Measurements from ENCODE around the gene PLA2G1B.

Gene PLA2G1B

DNA sequence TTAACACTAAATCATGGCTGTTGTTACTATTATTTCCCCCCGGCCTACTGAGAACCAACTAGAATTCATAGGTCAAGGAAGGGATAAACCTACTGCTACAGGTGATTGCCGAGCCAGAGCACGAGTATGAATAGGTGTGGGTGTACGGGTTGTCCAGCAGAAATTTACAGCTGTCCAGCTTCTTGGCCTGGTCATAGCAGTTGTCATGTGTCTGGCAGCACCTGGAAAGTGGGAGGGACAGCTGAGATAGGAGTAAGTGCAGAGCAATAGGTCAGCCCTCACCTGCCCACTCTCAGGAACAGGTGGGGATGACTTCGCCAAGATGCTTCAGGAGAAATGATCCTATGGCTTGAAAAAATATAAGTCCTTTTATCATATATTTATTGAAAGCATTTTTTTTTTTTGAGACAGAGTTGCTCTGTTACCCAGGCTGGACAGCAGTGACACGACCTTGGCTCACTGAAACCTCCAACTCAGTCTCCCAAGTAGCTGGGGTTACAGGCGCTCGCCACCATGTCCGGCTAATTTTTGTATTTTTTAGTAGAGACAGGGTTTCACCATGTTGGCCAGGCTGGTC, 2.6 kb downstream of the PLA2G1B start:
- no peak for DNase-seq (ENCODE audit: low read depth, low spot score)

DNA sequence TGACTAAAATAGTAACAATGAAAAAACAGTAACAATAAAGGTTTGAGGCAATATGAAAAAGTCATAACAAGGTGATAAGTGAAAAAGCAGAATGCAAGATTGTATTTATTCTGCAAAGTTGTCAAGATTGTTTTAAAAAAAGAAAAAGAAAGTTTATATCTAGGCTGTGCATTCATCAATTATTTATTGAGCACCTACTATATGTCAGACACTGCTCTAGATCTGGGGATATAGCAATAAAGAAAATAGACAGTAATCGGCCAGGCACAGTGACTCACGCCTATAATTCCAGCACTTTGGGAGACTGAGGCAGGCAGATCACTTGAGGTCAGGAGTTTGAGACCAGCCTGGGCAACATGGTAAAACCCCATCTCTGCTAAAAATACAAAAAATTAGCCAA, 3.8 kb downstream of the PLA2G1B start:
- DNase-seq (ENCODE audit: low read depth, low spot score) = no peak

DNA sequence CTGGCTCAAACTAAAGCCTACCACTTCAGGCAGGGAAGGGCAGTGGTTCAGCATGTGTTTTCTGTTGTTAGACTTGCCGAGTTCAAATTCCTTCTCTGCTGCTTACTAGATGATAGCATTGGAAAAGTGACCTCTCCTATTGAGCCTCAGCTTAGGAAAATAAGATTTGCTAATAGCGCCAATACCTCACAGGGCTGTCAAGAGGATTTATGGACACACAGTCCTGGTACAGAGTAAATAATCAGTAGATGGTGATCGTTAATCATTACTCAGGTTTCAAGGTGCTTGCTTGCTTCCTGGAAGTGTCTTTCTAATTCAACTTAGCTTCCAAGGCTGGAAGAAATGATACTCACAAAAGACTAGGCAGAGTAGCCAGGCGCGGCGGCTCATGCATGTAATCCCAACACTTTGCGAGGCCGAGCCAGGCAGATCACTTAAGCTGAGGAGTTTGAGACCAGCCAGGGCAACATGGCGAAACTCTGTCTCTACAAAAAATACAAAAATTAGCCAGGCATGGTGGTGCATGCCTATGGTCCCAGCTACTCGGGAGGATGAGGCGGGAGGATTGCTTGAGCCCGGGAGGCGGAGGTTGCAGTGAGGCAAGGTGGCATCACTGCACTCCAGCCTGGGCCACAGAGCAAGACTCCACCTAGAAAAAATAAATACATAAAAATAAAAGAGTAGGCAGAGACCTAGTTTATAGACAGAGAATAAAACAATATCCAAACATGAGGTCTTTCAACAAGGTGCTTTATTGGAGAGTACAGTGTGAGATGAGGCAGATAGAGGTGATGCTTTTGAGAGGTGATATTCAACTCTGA, 6.0 kb downstream of the PLA2G1B start:
- no peak for DNase-seq (ENCODE audit: low read depth, low spot score)

DNA sequence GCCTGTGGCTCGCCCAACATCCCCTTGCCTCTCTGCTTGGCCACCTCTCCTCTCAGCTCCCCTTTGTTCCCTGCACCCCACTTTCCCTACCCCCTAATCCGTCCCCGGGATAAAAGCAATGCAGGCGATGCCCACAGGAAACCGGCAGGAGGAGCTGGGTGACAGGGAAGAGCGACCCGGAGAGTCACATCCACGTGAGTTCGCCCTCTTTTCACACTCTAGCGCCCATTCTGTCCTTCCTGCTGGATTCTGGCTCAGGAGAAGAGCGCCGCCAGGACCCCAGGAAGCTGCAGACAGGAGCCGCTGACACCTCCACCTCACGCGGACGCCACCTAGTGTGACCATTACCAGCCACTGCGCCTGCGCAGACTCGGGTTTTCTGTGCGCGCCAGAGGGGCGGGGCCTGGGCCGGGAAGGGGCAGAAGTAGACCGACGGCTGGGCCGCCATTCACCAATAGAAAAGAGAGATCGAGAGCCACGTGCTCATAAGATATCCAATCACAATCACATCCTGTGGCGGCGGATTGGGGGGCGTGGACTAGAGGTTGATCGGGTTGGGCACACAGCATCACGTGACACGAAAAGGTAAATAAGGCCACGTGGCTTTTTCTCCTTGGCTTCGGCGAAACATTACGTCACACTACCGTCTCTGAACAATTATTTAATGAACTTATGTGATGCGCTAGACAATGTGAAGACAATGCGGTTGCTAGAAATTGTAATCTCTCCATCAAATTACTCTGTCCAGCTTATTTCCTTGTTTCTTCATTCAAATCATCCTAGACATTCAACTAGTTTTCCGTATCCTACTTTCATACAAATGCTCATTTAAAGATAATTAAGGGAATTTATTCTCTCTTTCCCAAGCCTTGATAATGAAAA, 10.1 kb downstream of the PLA2G1B start:
- peak; percentile 97 for DNase-seq (ENCODE audit: low read depth, low spot score)

DNA sequence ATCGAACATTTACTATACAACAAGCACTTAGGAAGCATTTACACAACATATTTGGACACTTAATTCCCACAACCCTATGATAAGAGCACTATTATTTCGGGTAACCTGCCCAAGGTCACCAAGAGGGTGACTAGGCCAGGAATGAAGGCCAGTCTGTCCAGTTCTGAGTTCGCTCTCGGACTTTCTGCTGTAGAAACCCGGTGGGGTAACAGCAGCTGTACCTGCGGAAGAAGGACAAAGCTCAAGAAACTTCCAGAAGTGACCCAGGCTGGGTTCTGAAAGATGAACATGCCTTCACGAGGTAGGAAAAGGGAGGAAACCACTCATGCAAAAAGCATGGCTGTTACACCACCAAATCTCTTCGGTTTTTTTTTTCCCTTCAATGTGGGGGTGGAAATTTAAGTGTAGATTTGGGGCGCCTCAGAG, 10.8 kb downstream of the PLA2G1B start:
- DNase-seq (ENCODE audit: low read depth, low spot score) = no peak

DNA sequence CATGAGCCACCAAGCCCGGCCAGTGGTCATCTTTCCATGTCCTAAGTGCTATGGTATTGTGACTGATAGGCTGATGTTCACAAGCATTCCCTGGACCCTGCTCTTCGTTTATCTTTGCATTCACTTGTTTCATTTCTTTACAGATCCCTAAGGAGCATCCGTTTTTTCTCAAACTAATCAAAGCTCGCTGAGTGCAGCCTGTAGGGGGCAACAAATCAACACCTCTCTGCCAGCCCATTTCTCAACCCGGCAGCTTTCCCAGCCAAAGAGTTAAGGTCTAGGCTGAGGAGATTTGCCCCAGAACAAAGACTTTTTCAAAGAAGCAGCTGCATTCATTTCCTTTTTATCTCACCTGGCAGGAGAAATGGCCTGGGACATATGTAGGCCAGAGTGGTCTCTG, 13.4 kb downstream of the PLA2G1B start:
- no peak for DNase-seq (ENCODE audit: low read depth, low spot score)

DNA sequence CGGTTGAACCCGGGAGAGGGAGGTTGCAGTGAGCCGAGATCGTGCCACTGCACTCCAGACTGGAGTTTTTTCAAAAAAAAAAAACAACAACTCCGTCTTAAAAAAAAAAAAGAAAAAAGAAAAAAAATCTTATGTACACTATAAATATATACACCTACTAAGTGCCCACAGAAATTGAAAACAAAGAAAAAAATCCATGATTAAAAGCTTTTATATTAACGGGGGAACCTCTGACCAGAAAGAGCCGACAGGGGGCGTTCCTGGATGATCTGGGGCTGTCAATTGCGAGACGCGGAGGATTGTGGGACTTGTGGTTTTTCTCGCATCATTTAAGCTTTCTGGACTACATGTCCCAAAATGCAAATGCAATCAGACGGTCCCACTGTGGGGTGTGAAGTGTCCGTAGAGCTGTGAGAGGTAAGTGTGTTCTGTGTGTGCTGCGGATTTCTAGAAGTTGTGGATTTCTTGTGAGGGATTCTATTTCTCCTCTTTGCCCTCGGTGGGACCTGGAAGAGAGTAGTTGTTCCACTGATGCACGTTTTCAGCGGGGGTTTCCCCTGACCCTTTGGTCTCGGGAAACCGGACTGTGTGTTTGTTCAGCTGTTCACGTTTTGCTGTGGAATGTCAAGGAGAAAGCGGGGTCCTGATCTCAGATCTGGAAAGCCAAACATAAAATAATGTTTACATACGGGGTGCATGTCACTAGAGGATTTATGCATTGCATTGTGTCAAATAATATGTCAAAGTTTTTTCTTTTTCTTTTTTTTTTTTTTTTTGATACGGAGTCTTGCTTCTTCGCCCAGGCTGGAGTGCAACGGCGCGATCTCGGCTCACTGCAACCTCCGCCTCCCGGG, 25.4 kb downstream of the PLA2G1B start, which contains the start of gene SIRT4:
SIRT4 (plus strand) TSS at position 360 of the 854 bp plus-strand sequence. CDS start 1,241 bp downstream, outside the sequence.
- DNase-seq (ENCODE audit: low read depth, low spot score) = peak; percentile 77

DNA sequence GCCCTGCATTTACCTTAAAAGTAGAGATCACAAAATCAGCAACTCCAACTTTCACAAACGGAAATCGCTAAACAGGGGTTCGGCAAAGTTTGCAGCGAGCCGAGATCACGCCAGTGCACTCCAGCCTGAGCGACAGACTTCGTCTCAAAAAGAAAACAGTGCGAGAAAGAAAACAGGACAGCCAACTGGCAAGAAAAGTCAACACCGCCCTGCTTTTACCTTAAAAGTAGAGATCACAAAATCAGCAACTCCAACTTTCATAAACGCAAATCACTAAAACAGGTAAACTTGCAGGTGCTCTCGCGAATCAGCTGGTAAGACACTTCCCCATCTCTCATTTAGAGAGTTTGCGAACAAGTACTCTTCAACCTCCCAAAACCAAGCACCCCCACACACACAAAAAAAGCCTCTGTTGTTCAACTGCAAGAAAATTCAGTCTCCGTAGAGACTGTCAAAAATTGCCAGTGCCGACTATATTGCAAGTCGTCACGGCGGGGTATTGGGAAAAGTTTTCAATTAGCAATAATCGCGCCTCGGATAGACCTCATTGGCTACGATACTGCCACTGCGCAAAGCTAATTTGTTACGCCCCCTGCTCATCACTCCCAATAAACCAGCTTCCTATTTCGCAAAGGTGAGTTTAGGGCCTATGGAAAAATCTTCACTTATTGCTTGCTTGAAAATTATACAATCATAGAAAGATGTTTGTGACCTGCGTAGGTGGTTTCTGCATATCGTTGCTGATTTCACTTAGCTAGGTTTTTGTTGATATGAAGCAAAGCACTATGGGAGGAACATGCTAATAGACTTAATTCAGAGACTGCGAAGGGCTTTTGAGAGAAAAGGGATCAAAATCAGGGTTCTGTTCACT, 34.7 kb downstream of the PLA2G1B start, which contains the start of gene RNU4-1:
RNU4-1 (minus strand) TSS at position 577 of the 871 bp plus-strand sequence.
- peak; percentile 76 for DNase-seq (ENCODE audit: low read depth, low spot score)

DNA sequence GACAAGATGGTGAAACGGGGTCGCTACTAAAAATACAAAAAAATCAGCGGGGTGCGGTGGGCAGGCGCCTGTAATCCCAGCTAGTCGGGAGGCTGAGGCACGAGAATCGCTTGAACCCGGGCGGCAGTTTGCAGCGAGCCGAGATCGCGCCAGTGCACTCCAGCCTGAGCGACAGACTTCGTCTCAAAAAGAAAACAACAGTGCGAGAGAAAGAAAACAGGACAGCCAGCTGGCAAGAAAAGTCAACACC, 35.2 kb downstream of the PLA2G1B start:
- no peak for DNase-seq (ENCODE audit: low read depth, low spot score)

DNA sequence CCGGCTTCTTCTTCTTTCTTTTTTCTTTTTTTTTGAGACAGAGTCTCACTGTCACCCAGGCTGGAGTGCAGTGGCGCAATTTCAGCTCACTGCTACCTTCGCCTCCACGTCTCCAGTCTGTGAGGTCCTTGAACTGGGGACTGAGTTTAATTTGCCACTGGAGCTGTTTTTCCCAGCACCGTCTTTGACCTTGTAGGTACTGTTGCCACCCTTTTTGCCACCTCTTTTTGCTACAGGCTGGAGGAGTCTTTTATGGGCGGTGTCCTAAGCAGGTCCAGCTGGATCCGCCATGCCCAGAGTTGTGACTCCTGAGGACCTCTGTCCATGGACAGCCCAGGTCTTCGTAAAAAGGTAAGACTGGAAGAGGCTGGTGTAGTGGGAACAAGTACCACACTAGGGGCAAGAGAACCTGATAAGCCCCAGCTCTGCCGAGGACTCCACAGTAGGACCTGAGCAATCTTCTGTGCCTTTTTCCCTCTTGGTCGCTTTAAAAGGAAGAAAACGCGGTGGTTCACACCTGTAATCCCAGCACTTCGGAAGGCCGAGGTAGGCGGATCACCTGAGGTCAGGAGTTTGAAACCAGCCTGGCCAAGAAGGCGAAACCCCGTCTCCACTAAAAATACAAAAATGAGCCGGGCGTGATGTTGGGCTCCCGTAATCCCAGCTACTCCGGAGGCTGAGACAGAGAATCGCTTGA, 36.8 kb downstream of the PLA2G1B start:
- no peak for DNase-seq (ENCODE audit: low read depth, low spot score)

DNA sequence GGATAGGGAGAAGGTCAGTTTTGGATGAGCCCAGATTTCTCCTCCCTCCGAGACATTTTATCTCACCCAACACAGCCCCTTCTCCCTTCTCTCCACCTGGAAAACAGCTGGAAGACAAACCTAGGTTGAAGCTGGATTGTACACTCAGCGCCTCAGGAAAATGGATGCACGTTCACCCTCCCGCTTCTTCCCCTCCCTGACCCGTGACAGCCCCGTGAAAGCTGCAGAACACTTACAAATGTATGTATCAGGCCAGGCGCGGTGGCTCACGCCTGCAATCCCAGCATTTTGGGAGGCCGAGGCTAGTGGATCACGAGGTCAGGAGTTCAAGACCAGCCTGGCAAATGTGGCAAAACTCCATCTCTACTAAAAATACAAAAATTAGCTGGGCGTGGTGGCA, 40.1 kb downstream of the PLA2G1B start:
- DNase-seq (ENCODE audit: low read depth, low spot score) = no peak

DNA sequence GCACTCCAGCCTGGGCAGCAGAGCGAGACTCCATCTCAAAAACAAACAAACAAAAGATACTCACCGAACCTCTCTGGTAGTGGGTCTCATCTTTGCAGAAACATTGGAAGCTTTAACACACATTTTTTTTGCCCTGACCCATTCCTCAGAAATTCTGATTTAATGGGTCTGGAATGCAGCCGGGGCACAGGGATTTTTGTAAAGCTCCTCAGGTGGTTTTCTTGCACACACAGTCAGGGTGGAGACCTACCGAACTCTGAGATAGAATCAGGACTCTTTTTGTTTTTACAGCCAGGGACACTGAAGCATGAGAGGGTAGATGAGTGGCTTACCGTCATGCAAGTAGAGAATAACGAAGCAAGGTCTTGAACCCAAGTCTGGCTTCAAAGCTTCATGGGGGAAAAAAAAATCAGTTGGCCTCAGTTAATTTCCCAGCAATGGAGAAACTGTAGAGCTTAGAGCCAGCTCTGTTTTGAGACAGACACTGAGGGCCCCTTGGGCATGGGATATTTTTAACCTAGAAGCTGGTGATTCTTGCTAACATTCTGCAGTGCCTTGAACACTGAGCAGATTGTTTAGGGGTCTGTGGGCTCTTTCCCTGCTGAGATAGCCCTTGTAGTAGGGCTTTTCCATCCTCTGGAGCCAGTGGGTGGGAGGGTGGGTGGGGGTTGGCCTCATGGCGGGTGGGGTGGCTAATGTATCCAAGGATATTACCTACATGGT, 40.6 kb downstream of the PLA2G1B start:
- DNase-seq (ENCODE audit: low read depth, low spot score) = no peak

DNA sequence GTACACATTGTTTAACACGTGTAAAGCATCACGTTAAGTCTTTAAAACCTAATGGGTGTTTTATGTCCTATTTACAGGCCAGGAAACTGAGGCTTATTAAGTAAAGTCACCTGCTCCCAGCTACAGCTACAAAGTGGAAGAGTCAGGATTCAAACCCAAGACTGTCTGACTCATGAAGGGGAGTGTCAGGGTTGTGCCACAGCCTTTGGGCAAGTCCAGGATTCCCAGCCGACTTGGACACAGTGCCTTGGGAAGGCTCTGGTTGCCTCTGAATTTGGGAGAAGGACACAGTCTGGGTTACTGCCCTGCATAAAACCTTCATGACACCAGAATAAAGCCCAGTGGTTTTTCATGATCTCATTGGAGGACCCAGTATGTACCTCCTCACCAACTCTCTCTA, 43.2 kb downstream of the PLA2G1B start:
- no peak for DNase-seq (ENCODE audit: low read depth, low spot score)

DNA sequence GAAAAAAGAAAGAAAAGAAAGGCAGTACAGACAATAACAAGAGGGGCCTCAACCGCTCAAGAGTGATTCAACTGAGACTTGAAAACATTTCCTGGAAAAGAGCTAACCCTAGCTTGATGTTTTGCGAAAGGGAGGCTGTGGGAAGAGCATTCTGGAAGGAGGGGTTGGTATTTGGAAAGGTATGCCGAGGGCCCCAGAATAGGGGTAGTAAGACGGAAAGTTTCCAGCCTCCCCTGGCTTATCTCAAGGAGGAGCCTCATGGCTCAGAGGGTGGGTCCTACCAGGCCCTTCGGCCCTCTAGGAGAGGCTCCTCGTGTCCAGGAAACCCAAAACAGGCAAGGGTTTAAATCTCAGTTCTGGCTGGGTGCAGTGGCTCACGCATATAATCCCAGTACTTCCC, 44.3 kb downstream of the PLA2G1B start:
- DNase-seq (ENCODE audit: low read depth, low spot score) = no peak

DNA sequence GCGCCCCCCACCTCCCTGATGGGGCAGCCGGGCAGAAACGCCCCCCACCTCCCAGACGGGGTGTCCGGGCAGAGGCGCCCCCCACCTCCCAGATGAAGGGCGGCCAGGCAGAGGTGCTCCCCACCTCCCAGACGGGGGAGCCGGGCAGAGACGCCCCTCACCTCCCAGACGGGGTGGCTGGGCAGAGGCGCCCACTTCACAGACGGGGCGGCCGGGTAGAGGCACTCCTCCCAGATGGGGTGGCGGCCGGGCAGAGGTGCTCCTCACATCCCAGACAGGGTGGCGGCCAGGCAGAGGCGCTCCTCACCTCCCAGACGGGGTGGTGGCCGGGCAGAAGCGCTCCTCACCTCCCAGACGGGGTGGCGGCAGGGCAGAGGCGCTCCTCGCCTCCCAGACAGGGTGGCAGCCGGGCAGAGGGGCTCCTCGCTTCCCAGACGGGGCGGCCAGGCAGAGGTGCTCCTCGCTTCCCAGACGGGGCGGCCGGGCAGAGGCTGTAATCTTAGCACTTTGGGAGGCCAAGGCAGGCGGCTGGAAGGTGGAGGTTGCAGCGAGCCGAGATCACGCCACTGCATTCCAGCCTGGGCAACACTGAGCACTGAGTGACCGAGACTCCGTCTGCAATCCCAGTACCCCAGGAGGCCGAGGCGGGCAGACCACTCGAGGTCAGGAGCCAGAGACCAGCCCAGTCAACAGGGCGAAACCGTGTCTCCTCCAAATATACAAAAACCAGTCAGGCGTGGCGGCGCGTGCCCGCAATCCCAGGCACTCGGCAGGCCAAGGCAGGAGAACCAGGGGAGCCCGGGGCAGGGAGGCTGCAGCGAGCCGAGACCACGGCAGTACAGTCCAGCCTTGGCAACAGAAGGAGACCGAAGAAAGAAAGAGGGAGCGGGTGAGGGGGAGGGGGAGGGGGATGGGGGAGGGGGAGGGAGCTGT, 49.2 kb downstream of the PLA2G1B start:
- DNase-seq (ENCODE audit: low read depth, low spot score) = no peak

DNA sequence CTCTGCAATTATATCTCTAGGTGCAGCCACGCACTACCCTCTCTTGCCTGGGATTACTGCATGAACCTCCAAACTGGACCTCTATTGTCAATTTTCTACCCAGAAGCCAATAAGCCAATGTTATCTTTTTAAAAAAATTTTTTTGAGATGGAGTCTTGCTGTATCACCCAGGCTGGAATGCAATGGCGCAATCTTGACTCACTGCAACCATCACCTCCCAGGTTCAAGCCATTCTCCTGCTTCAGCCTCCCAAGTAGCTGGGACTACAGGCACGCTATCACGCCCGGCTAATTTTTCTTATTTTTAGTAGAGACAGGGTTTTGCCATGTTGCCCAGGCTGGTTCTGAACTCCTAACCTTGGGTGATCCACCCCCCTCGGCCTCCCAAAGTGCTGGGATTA, 50.8 kb downstream of the PLA2G1B start:
- no peak for DNase-seq (ENCODE audit: low read depth, low spot score)
